Smooth muscle cell of the umbilical artery (primary cell): Measurements from ENCODE around the gene SH3BP2. TPM values are rescaled to one million over a fixed set of nuclear protein-coding genes. Genes with fewer than 3 reads are reported as not detected.

Experiments used
- total RNA-seq: library from RNA; depleted of rRNA; stranded (reverse); fragments of >200 nt; gene quantifications from 2 replicates; pipeline ENCODE4 v1.2.3, GENCODE V29; 2014

SH3BP2 gene
- total RNA-seq: 12.2 and 19.1 TPM in 2 replicates

DNA sequence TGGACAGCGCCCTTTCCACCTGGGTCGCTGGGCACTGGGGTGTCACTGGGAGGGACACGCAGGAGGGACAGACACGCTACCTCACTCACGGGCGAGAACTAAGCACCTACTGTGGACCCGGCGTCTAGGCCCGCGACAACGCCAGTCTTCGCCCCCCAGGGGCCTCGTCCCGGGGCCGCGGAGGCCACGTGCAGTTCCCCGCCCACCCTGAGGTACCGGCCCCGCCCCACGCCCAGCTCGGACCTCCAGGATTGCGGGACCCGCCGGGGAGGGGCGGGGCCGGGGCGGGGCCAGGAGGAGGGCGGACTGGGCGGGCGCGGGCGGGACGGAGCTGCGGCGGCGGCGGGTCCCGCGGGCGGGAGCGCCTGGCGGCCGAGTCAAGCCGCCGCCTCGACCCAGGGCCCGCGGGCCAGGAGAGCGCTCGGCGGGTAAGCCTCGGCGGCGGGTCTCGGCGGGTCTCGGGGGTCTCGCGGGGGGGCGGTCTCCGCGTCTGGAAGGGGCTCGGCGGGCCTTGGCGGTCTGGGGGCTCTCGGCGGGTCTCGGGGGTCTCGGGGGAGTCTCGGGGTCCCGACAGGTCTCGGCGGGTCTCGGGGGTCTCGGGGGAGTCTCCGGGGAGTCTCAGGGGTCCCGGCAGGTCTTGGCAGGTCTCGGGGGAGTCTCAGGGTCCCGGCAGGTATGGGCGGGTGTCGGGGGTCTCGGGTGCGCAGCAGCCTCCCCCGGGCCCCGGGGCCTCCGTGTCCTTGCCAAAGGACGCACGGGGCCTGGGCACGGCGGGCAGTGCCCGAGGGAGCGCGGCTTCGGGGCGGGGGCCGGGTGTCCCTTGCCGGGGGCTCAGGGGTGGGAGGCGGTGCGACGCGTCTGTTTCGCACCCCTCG, at the start of gene SH3BP2:
SH3BP2 (plus strand) TSS at position 375 of the 875 bp plus-strand sequence. CDS start 27,533 bp downstream, outside the sequence.

GRCh38 chr4:2755821-2756690, 36.8 kb upstream of the SH3BP2 start, which contains the start of gene TNIP2:
TSS of gene TNIP2 (minus strand) at chr4:2756336. CDS start at chr4:2756289, 47 bp downstream.

GRCh38 chr4:2843263-2843940, 50.5 kb downstream of the SH3BP2 start, which contains the start of gene ADD1:
TSS of gene ADD1 (plus strand) at chr4:2843844. CDS start at chr4:2875916, 32,072 bp downstream.

Other genes starting within 250 kb of the SH3BP2 start
- 38.0 and 45.7 TPM in 2 replicates for gene TNIP2, start 36.7 kb upstream of the SH3BP2 start, total RNA-seq
- 110 and 195 TPM in 2 replicates for gene ADD1, start 50.8 kb downstream of the SH3BP2 start, total RNA-seq
- gene NOP14, start 170.3 kb downstream of the SH3BP2 start, total RNA-seq: 22.0 and 34.8 TPM in 2 replicates
- gene GRK4, start 170.5 kb downstream of the SH3BP2 start, total RNA-seq: 3.8 and 6.5 TPM in 2 replicates